Transverse colon (tissue), 4 donors: ENCODE measurements around the gene IGF1.

Experiments
- POLR2A ChIP-seq: fragments of 450-650 bp; IDR thresholded peaks from one replicate; pipeline ENCODE4 v1.6.1; 2016; ENCODE audit warnings: antibody characterized with exemption, mild to moderate bottlenecking, moderate library complexity
- POLR2AphosphoS5 ChIP-seq, 3 donors: sonication (generic); formaldehyde crosslinking; IDR thresholded peaks; one replicate each; pipeline ENCODE4 v1.6.1; 2016; ENCODE audit warnings: antibody characterized with exemption in 3 of 3
- TF ChIP-seq, protein P1 (sequence below), 5 experiments: fragments of 200-600 bp in 3 of 5; fragments of 450-650 bp in 2 of 5; sonication (generic) in 3 of 5; IDR thresholded peaks; 1 replicate in 2 of 5; 2 replicates in 3 of 5; pipeline ENCODE4 v1.5.1; 2016 to 2017; ENCODE audit warnings: antibody characterized with exemption in 5 of 5, inconsistent platforms in 3 of 5, mild to moderate bottlenecking in 2 of 5, moderate library complexity in 1 of 5

GRCh38 chr12:102413396-102413795 lies 67.0 kb downstream of the IGF1 start:
- TF ChIP-seq POLR2A (no peak), POLR2AphosphoS5 (IDR thresholded peaks at IDR 0.05) (no peak)
- TF ChIP-seq, protein P1, sequence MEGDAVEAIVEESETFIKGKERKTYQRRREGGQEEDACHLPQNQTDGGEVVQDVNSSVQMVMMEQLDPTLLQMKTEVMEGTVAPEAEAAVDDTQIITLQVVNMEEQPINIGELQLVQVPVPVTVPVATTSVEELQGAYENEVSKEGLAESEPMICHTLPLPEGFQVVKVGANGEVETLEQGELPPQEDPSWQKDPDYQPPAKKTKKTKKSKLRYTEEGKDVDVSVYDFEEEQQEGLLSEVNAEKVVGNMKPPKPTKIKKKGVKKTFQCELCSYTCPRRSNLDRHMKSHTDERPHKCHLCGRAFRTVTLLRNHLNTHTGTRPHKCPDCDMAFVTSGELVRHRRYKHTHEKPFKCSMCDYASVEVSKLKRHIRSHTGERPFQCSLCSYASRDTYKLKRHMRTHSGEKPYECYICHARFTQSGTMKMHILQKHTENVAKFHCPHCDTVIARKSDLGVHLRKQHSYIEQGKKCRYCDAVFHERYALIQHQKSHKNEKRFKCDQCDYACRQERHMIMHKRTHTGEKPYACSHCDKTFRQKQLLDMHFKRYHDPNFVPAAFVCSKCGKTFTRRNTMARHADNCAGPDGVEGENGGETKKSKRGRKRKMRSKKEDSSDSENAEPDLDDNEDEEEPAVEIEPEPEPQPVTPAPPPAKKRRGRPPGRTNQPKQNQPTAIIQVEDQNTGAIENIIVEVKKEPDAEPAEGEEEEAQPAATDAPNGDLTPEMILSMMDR (IDR thresholded peaks at IDR 0.05): no peak
